ENCODE measurements around the gene ZNF579. TPM values are rescaled to one million over a fixed set of nuclear protein-coding genes. Genes with fewer than 3 reads are reported as not detected.

ZNF579 gene
- total RNA-seq, 2 donors from 2014 or later: 2.4 to 3.9 TPM

GRCh38 chr19:55542292-55542855 lies 38.3 kb downstream of the ZNF579 start:
- TF ChIP-seq CTCF (IDR thresholded peaks at IDR 0.05): no peak
- H3K4me1 ChIP-seq (ENCODE audit: control insufficient read depth in 1 of 2, low read depth in 2 of 2): peaks cover 8 to 15% of the 10 kb centered on the region in 2 donors
- no peaks in the 10 kb centered on the region for H3K27me3 ChIP-seq (replicated peaks; ENCODE audit: insufficient read depth)
- DNase-seq (ENCODE audit: low spot score) (no peak), ATAC-seq (ENCODE audit: insufficient number of reproducible peaks, low FRiP score, low read depth) (no peak)
- no peak overlapping the region for H3K27ac ChIP-seq
- H3K4me3 ChIP-seq: no peak overlapping the region
- no peaks in the 10 kb centered on the region for H3K36me3 ChIP-seq
- no peaks in the 10 kb centered on the region for H3K9me3 ChIP-seq

- no peak overlapping the region for H3K4me3 ChIP-seq
- no peak overlapping the region for H3K27ac ChIP-seq
- H3K4me1 ChIP-seq (ENCODE audit: control insufficient read depth in 1 of 2, low read depth in 2 of 2): peaks cover 0 to 2% of the 10 kb centered on the region in 2 donors
- no peaks in the 10 kb centered on the region for H3K9me3 ChIP-seq
- ATAC-seq (ENCODE audit: insufficient number of reproducible peaks, low FRiP score, low read depth): no peak
- no peak for DNase-seq (ENCODE audit: low spot score)
- no peaks in the 10 kb centered on the region for H3K36me3 ChIP-seq
- no peaks in the 10 kb centered on the region for H3K27me3 ChIP-seq (replicated peaks; ENCODE audit: insufficient read depth)
- no peak for TF ChIP-seq CTCF (IDR thresholded peaks at IDR 0.05)
These were observed 39.6 kb downstream of the ZNF579 start for GRCh38 chr19:55541091-55541490.

DNA sequence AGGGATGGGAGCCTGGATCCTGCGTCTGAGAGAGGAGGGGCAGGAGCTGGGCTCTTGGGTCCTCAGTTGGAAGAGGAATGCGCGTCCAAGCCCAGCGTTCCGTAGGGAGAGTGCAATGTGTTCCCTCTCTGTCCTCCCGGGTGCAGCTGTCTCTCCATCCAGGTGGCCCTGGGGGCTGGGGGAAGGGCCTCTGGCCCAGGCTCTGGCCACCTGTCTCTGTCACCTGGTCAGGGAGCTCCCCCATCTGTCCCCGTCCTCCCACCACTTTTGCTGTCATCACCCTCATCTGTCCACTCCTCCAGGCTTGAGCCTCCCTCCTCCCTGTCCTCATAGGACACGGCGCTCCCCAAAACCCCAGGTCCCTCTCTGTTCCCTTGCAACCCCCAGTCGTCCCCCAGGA lies 40.0 kb downstream of the ZNF579 start:
- Histone ChIP-seq H3K4me3 (no peak overlapping the region), H3K36me3 (no peaks in the 10 kb centered on the region), H3K9me3 (no peaks in the 10 kb centered on the region), H3K4me1 (ENCODE audit: control insufficient read depth in 1 of 2, low read depth in 2 of 2) (no peaks in the 10 kb centered on the region), H3K27ac (no peak overlapping the region), H3K27me3 (replicated peaks; ENCODE audit: insufficient read depth) (no peaks in the 10 kb centered on the region)
- TF ChIP-seq CTCF (IDR thresholded peaks at IDR 0.05): no peak
- no peak for ATAC-seq (ENCODE audit: insufficient number of reproducible peaks, low FRiP score, low read depth)
- DNase-seq (ENCODE audit: low spot score): no peak

DNA sequence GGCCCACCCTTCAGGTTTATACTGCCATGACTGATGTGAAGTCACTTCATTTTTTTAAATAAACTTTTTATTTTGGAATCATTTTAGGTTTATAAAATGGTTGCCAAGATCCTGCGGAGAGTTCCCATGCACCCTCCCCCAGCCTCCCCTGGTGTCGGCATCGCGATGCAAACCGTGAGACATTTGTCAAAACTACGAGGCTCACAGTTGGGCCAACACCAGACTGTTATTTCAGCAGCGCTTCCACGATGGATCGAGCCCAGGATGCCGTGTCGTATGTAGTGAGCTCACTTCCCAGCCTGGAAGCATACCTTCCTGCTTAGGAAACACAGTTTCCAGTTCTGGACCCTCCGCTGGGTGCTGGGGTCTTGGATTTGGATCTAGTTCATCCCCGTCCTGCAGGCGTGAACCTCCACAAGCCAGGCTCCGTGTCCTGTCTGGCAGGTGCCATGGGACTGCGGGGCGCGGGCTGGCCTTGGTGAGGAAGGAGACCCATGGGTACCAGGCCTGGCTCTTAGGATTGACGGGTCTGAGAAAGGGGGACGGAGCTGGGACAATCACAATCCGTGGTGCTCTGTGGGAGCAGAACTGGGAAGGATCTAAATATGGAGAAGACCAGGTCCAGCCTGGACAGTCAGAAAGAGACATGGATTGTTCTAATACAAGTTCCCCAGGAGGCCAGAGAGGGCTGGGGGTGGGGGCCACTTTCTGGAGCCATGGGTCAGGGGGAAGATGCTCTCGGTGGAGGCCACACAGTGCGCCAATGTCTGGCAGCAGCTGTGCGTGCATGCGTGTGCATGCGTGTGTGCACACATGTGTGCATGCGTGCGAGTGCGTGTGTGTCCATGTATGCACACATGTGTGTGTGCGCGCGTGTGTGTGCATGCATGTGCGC lies 41.3 kb downstream of the ZNF579 start:
- Histone ChIP-seq H3K36me3 (no peaks in the 10 kb centered on the region), H3K9me3 (no peaks in the 10 kb centered on the region), H3K4me1 (ENCODE audit: control insufficient read depth in 1 of 2, low read depth in 2 of 2) (no peaks in the 10 kb centered on the region), H3K27me3 (replicated peaks; ENCODE audit: insufficient read depth) (no peaks in the 10 kb centered on the region), H3K27ac (no peak overlapping the region), H3K4me3 (no peak overlapping the region)
- no peak for TF ChIP-seq CTCF (IDR thresholded peaks at IDR 0.05)
- ATAC-seq (ENCODE audit: insufficient number of reproducible peaks, low FRiP score, low read depth) (no peak), DNase-seq (ENCODE audit: low spot score) (no peak)

- H3K36me3 ChIP-seq: no peaks in the 10 kb centered on the region
- no peaks in the 10 kb centered on the region for H3K9me3 ChIP-seq
- no peaks in the 10 kb centered on the region for H3K4me1 ChIP-seq (ENCODE audit: control insufficient read depth in 1 of 2, low read depth in 2 of 2)
- DNase-seq (ENCODE audit: low spot score) (no peak), ATAC-seq (ENCODE audit: insufficient number of reproducible peaks, low FRiP score, low read depth) (no peak)
- no peak for TF ChIP-seq CTCF (IDR thresholded peaks at IDR 0.05)
- H3K27me3 ChIP-seq (replicated peaks; ENCODE audit: insufficient read depth): no peaks in the 10 kb centered on the region
- H3K27ac ChIP-seq: no peak overlapping the region
- H3K4me3 ChIP-seq: no peak overlapping the region
These were observed 42.5 kb downstream of the ZNF579 start for GRCh38 chr19:55538132-55538531.
